HepG2 (cell line): Measurements from ENCODE around the gene CGREF1. TPM values are rescaled to one million over a fixed set of nuclear protein-coding genes. Genes with fewer than 3 reads are reported as not detected.
A peak's percentile ranks its signal among the peaks of the same experiment; 100 is the strongest.

Source experiments
- CBFB ChIP-seq: sonication (generic); formaldehyde crosslinking; IDR thresholded peaks from 2 replicates; pipeline ENCODE4 v1.4.0; 2020; ENCODE audit warnings: missing genetic modification reagents
- CREM ChIP-seq, 2 experiments: sonication (generic) in 1 of 2; formaldehyde crosslinking in 1 of 2; IDR thresholded peaks; 2 replicates each; pipeline versions ENCODE4 v1.4.0 to v1.6.1; 2016 to 2020; ENCODE audit warnings: antibody characterized with exemption in 1 of 2, mild to moderate bottlenecking in 1 of 2, missing genetic modification reagents in 1 of 2
- DNMT1 ChIP-seq: sonication (generic); formaldehyde crosslinking; IDR thresholded peaks from 2 replicates; pipeline ENCODE4 v1.5.1; 2020; ENCODE audit warnings: mild to moderate bottlenecking, missing genetic modification reagents
- DPF2 ChIP-seq: sonication (generic); formaldehyde crosslinking; IDR thresholded peaks from 2 replicates; pipeline ENCODE4 v1.4.0; 2020; ENCODE audit warnings: mild to moderate bottlenecking, low read depth, missing genetic modification reagents, borderline replicate concordance
- EP300 ChIP-seq, 3 experiments: sonication (generic) in 1 of 3; formaldehyde crosslinking in 1 of 3; IDR thresholded peaks; 2 replicates each; pipeline versions ENCODE4 v1.5.1 to v1.6.1; 2011 to 2020; ENCODE audit warnings: low read depth in 2 of 3, low read length in 2 of 3, borderline replicate concordance in 1 of 3, improper control_type of control experiment in 1 of 3, mild to moderate bottlenecking in 1 of 3, missing genetic modification reagents in 1 of 3, moderate library complexity in 1 of 3
- FOSL1 ChIP-seq: sonication (generic); formaldehyde crosslinking; IDR thresholded peaks from 2 replicates; pipeline ENCODE4 v1.9.0; 2021; ENCODE audit warnings: missing genetic modification reagents, borderline replicate concordance
- GLMP ChIP-seq: sonication (generic); formaldehyde crosslinking; IDR thresholded peaks from 2 replicates; pipeline ENCODE4 v1.9.0; 2021; ENCODE audit warnings: missing genetic modification reagents, mild to moderate bottlenecking, borderline replicate concordance
- MAF1 ChIP-seq: sonication (generic); formaldehyde crosslinking; IDR thresholded peaks from 2 replicates; pipeline ENCODE4 v1.5.0; 2020; ENCODE audit warnings: missing genetic modification reagents, borderline replicate concordance
- NFIC ChIP-seq: IDR thresholded peaks from 2 replicates; pipeline ENCODE4 v1.6.1; 2012; ENCODE audit warnings: mild to moderate bottlenecking, low read length, inconsistent platforms
- TAF1 ChIP-seq: sonication (generic); formaldehyde crosslinking; IDR thresholded peaks from 2 replicates; pipeline ENCODE4 v1.4.0; 2020; ENCODE audit warnings: missing genetic modification reagents
- U2AF1 ChIP-seq: fragments of 200-400 bp; formaldehyde crosslinking; optimal IDR thresholded peaks from 2 replicates; pipeline ENCODE3; 2017; ENCODE audit warnings: mild to moderate bottlenecking, low read depth, low read length
- YEATS4 ChIP-seq: sonication (generic); formaldehyde crosslinking; IDR thresholded peaks from 2 replicates; pipeline ENCODE4 v1.4.0; 2020; ENCODE audit warnings: missing genetic modification reagents, borderline replicate concordance
- ZBTB39 ChIP-seq: sonication (generic); formaldehyde crosslinking; IDR thresholded peaks from 2 replicates; pipeline ENCODE4 v1.5.0; 2020; ENCODE audit warnings: missing genetic modification reagents
- ZGPAT ChIP-seq: IDR thresholded peaks from 2 replicates; pipeline ENCODE4 v1.6.1; 2016; ENCODE audit warnings: mild to moderate bottlenecking
- ZNF142 ChIP-seq: sonication (generic); formaldehyde crosslinking; IDR thresholded peaks from 2 replicates; pipeline ENCODE4 v1.4.0; 2020; ENCODE audit warnings: missing genetic modification reagents
- ZNF207 ChIP-seq: fragments of 450-650 bp; IDR thresholded peaks from 2 replicates; pipeline ENCODE4 v1.6.1; 2016; ENCODE audit warnings: antibody characterized with exemption, borderline replicate concordance
- ZNF34 ChIP-seq: sonication (generic); formaldehyde crosslinking; IDR thresholded peaks from 2 replicates; pipeline ENCODE4 v1.4.0; 2020; ENCODE audit warnings: mild to moderate bottlenecking, missing genetic modification reagents, borderline replicate concordance
- ZZZ3 ChIP-seq: sonication (generic); formaldehyde crosslinking; IDR thresholded peaks from 2 replicates; pipeline ENCODE4 v1.4.0; 2020; ENCODE audit warnings: missing genetic modification reagents, mild to moderate bottlenecking, borderline replicate concordance
- polyA plus RNA-seq, 8 experiments: library from polyadenylated mRNA; depleted of rRNA in 3 of 8; stranded (reverse) in 7 of 8; unstranded in 1 of 8; fragments of >200 nt; fragmentation: Illumina TruSeq in 4 of 8; extraction: Trizol in 4 of 8; gene quantifications; 2 replicates each; pipeline versions ENCODE4 v1.2.1 to v1.2.3, GENCODE V29; 2011 to 2016; ENCODE audit warnings: low read depth in 4 of 8, missing spikeins in 1 of 8, mixed read lengths in 1 of 8; ENCODE audit not compliant: insufficient read depth in 1 of 8
- total RNA-seq, 5 experiments: library from RNA; depleted of rRNA; stranded (reverse); fragments of >200 nt; fragmentation: Illumina TruSeq; extraction: Trizol; gene quantifications; 2 replicates each; pipeline ENCODE4 v1.2.3, GENCODE V29; 2016; ENCODE audit warnings: low read depth in 1 of 5

Gene CGREF1
- total and polyA plus RNA-seq, 2 of the 13 experiments (the other 11 are each of a cell fraction or from before 2014, with no cell fraction given), result 13.9 to 23.4 TPM

GRCh38 chr2:27086090-27086723, 32.7 kb downstream of the CGREF1 start (continued):
- TF ChIP-seq ZZZ3 (0 out of 2 replicates have a peak, but pooled peaks have one; percentile 59), ZNF142 (CRISPR knock-in tag) (peak; percentile 84), CBFB (peak; percentile 93), YEATS4 (CRISPR knock-in tag) (peak; percentile 91), CREM (IDR thresholded peaks at IDR 0.05) (no peak), CREM (CRISPR knock-in tag; IDR thresholded peaks at IDR 0.05) (0 out of 2 replicates have a peak, but pooled peaks have one; percentile 24), MAF1 (CRISPR knock-in tag) (no peak), EP300 (IDR thresholded peaks at IDR 0.05; ENCODE audit: low read depth in 2 of 2, low read length in 2 of 2) (peak in 1 of 2 experiments; percentile 18; a peak in 1 of 4 replicates), EP300 (CRISPR knock-in tag; IDR thresholded peaks at IDR 0.05; ENCODE audit: borderline replicate concordance) (no peak), FOSL1 (CRISPR knock-in tag) (0 out of 2 replicates have a peak, but pooled peaks have one; percentile 6), ZGPAT (CRISPR knock-in tag) (peak; percentile 78), ZBTB39 (CRISPR knock-in tag) (no peak), NFIC (no peak), TAF1 (CRISPR knock-in tag) (no peak; the same call in 1 of the 2 replicates), DPF2 (peak; percentile 32; the same call in 1 of the 2 replicates), ZNF207 (no peak), GLMP (CRISPR knock-in tag) (no peak), DNMT1 (no peak; the same call in 1 of the 2 replicates), ZNF34 (0 out of 2 replicates have a peak, but pooled peaks have one; percentile 60), U2AF1 (no peak)
